GM12874 (cell line): Measurements from ENCODE around the gene HES5.

ENCODE experiments used
- TF ChIP-seq, protein P1 (sequence below): IDR thresholded peaks from 2 replicates; pipeline ENCODE4 v1.5.1; 2011; ENCODE audit warnings: low read depth, mild to moderate bottlenecking, control low read depth, low read length, moderate library complexity; ENCODE audit not compliant: insufficient read depth

Gene HES5

GRCh38 chr1:2544093-2544874, 14.2 kb upstream of the HES5 start:
- TF ChIP-seq, protein P1, sequence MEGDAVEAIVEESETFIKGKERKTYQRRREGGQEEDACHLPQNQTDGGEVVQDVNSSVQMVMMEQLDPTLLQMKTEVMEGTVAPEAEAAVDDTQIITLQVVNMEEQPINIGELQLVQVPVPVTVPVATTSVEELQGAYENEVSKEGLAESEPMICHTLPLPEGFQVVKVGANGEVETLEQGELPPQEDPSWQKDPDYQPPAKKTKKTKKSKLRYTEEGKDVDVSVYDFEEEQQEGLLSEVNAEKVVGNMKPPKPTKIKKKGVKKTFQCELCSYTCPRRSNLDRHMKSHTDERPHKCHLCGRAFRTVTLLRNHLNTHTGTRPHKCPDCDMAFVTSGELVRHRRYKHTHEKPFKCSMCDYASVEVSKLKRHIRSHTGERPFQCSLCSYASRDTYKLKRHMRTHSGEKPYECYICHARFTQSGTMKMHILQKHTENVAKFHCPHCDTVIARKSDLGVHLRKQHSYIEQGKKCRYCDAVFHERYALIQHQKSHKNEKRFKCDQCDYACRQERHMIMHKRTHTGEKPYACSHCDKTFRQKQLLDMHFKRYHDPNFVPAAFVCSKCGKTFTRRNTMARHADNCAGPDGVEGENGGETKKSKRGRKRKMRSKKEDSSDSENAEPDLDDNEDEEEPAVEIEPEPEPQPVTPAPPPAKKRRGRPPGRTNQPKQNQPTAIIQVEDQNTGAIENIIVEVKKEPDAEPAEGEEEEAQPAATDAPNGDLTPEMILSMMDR = no peak

DNA sequence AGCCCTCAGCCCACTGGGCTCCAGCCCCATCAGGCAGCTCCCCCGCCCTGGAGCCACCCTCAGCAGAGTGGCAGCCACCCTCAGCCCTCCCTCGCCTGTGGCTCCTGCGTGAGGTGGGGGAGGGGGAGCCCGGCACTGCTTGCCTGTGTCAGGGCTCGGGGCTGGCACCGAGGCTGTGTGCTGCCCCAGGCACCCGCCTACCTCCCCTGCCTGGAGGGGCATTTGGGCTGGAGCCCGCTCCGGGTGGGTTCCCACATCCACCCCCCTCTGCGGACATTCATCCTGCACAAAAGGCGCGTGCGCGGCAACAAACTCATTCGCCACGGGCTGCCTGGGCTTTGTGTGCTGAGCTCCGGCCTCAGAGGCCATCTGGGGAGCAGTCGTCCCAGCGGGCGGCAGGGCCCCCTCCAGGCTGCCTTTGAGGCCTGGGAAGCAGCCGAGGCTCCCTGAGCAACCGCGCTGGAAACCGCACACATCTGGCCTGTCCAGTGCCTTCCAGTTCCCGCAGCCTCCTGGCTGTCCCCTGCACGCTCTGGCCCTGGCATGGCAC, 13.6 kb upstream of the HES5 start:
- TF ChIP-seq, protein P1 = no peak

GRCh38 chr1:2542246-2542915, 12.3 kb upstream of the HES5 start:
- TF ChIP-seq, protein P1 = no peak

GRCh38 chr1:2541619-2542245, 11.7 kb upstream of the HES5 start:
- TF ChIP-seq, protein P1 = no peak

- TF ChIP-seq, protein P1 = no peak
Observed at GRCh38 chr1:2540816-2541492, 10.9 kb upstream of the HES5 start.

DNA sequence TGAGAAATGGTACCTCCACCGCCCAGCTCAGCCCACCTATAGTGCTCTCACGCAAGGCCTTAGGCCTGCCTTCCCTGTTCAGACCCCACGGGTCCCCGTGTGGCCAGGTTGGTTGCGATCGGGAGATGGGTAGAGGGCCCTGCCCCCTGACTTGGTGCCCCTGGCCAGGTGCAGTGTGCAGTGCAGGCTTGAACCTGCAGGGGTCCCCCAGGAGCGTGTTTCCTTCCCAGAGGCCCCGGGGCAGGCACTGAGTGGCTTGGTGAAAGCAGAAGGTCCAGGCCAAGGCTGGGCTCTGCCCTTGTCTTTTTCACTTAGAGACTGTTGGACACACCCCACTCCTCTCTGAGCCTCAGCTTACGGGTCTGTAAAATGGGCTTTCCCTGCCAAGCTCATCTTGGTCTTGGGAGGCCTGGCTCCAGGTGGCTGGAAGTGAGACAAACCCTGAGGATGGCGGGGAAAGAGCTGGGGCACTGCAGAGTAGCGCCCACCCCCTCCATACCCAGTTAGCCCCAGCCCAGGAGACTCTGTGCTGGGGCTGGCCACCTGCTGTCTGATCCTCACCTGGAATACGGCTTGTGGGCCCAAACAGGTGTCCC, 9.3 kb upstream of the HES5 start:
- TF ChIP-seq, protein P1 = peak; percentile 53
